NCI-H2081 (cell line): Measurements from ENCODE around the gene ADAMTS2.

Experiments used
- DNase-seq, 2 experiments: peaks; one replicate each; lab custom pipeline; 2025; lab: John Stamatoyannopoulos, UW

Gene ADAMTS2

DNA sequence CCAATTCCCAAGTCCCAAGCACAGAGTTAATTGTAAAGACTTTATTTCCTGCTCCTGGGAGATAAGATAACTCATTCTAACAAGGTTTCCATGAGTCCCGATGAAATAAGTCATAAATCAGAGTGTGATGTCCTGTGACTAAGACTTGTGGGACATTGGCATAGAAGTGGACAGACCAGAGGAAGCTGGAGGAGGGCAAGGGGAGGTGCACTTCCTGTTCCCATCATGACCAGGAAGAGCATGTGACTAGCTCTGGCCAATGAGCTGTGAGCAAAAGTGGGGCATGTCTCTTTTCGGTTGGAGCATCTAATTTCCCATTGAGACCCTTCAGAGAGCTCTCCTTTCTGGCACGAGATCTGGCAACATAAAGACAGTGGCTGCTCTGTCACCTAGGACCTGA, 184.7 kb downstream of the ADAMTS2 start:
- no peak for DNase-seq

DNA sequence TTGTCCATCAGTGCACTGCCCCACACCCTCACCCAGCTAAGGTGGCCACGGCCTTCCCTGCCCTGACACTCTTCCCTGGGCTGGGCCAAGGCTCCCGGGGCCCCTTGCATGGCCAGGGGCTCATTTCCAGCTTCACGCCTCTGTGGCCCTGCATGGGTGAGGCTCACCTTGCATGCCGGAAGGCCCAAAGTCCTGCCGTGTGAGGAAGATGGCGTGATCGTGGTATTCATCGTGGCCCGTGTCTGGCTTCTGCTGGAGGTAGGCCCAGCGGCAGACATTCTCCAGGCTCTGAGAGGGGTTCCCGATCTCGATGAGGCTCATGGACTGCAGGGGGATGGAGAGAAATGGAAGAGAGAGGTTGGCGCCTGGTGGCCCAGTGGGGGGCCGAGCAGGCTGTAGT, 186.7 kb downstream of the ADAMTS2 start:
- DNase-seq = no peak

DNA sequence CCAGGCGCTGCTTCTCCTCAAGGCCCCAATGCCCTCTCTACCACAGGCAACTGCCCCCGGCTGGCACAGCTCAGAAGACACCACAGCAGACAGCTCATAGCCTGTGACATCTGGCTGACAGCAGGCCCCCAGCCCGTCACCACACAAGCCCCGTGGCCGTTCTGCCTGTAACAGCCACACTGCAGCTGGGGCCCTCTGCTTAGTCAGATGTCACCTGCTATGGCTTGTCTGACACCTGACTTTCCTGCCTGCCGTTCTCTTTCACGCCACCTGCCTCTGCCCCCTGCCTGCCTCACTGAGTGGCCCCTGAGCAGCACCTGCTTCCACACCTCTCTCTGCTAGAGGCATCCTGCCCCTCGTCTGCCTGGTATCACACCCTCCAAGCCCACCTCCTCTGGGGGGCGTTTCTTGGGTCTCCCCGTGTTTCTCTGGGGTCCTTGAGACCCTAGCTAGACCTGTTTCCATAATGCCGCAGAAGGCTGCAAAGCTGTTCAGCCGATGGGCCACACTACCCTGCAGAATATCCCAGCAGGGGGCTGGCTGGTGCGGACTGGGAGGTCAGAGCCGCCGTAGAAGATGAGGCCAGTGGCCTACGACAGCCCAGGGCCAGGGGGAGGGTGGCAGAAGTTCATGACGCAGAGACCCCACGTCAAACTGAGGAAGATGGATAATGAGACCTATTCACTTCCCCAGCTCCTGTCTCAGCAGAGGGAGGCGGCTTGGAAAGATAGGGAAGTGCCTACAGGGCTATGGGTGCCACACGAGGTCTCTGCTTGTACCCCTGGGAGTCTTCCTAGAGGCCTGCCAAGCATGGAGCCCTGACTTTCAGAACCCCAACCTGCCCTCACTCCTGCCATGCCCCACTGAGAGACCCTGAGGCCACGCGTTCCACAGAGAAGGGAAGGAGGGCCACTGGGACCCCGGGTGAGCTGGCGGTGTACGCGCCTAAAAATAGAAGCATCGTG, 190.0 kb downstream of the ADAMTS2 start:
- DNase-seq = no peak

DNA sequence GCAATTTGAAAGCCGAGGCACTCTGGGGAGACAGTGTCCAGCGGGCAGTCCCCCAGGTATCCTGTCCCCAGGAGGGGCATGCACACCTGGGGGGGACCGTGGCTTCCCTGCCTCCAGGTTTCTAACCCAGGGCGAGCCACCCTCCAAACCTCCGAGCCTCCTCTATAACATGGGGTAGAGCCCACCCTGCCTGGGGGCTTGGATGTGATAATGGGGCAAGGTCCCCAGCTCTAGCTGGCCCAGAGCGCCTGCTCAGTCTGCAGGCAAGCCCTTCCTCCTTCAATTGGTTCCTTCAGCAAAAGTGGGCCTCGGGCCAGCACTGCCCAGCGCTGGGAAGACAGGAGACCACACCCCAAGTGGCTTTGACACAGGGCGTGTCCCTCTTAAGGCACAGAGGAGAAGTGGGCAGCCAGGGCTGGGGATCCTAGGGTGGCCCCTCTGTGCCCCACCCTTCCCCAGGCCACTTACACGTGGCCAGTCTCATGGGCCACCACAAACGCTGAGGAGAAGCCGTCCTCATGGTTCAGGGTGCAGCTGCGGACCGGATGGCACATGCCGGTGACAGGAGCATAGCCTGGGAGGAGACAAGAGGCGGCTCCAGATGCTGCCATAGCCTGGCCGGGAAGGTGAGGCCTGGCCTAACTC, 190.8 kb downstream of the ADAMTS2 start:
- DNase-seq = no peak

DNA sequence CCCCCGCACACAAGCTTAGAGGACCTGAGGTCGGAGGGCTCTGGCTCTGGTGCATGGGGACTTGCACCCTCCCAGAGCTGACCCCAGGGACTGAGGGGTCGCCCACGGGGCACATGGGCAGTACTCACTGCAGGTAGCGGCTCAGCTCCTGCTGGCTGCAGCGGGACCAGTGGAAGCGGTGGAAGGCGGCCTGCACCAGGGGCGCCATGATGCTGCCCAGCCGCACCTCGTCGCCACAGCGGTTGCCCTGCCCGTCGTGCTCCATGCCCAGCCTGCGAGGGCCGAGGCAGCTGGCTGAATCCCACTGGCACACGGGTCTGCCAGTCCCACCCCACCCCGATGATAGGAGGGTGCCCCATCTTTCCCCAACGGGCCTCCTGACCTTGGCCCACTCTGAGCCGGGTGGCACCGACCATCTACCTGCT, 191.3 kb downstream of the ADAMTS2 start:
- no peak for DNase-seq

DNA sequence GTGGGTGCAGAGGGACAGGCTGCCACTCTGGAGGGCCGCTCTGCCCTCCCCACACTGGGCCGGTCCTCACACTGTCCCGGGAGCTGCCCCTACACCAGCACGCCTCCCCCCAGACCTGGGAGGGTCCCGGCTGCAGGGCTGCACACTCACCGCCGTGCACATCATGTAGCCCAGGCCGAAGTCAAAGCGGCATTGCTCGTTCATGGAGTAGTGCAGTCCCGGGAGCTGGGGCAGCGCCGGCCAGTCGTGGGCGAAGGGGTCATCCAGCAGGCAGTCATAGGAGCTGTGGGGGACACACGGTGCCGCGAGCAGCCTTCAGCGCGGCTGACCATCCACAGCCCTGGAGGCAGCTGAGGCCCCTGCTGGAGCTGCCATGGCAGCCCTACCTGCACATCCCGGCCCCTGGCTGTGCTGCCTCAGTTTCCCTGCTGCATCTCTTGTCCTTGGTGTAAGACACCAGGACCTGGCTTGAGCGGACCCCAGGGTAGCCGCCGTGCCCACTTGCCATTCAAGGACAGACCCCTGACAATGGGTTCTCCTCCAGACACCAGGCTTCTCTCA, 191.8 kb downstream of the ADAMTS2 start:
- no peak for DNase-seq

GRCh38 chr5:179152941-179153340, 192.3 kb downstream of the ADAMTS2 start:
- DNase-seq = no peak

GRCh38 chr5:179152144-179152895, 192.9 kb downstream of the ADAMTS2 start:
- DNase-seq = no peak

- no peak for DNase-seq
Measured at GRCh38 chr5:179151286-179152118, 193.8 kb downstream of the ADAMTS2 start.

DNA sequence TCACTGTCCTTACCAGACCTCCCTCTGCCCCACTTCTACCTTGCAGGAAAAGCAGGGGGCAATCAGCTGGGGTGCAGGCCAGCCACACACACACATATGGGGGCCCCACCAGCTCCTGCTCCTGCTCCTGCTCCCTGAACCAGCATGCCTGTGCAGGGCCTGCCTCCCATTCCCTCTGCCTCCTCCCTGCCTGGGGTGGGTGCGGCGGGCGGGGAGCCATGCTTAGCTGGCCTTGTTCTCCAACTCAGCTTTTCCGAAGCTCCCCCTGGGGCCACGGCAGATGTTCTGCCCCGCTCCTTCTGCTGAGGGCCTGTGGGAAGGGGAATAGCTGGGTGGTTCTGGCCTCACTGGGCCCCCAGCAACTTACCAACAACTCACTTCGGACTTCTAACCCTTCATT, 195.2 kb downstream of the ADAMTS2 start:
- DNase-seq = no peak

- no peak for DNase-seq
Measured at GRCh38 chr5:179149278-179149677, 196.0 kb downstream of the ADAMTS2 start.

- no peak for DNase-seq
Measured at GRCh38 chr5:179148703-179149170, 196.5 kb downstream of the ADAMTS2 start.

- no peak for DNase-seq
Measured at GRCh38 chr5:179147991-179148702, 197.1 kb downstream of the ADAMTS2 start.

- no peak for DNase-seq
Measured at GRCh38 chr5:179146277-179146676, 199.0 kb downstream of the ADAMTS2 start.

DNA sequence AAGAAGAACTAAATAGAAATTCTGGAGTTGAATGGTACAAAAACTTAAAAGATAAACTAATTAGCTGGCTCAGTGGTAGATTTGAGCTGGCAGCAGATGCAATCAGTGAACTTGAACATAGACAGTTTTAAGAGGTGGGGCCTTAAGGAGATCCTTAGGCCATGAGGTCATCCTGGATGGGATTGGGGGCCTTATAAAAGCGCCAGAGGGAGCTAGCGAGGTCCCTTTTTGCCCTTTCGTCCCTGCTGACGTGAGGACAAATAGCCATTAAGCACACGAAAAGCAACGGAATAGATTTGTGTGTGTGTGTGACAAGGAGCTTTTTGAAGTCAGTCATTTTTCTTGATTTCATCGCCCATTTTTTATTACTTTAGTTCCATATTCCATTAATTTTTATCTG, 201.8 kb downstream of the ADAMTS2 start:
- DNase-seq = no peak

DNA sequence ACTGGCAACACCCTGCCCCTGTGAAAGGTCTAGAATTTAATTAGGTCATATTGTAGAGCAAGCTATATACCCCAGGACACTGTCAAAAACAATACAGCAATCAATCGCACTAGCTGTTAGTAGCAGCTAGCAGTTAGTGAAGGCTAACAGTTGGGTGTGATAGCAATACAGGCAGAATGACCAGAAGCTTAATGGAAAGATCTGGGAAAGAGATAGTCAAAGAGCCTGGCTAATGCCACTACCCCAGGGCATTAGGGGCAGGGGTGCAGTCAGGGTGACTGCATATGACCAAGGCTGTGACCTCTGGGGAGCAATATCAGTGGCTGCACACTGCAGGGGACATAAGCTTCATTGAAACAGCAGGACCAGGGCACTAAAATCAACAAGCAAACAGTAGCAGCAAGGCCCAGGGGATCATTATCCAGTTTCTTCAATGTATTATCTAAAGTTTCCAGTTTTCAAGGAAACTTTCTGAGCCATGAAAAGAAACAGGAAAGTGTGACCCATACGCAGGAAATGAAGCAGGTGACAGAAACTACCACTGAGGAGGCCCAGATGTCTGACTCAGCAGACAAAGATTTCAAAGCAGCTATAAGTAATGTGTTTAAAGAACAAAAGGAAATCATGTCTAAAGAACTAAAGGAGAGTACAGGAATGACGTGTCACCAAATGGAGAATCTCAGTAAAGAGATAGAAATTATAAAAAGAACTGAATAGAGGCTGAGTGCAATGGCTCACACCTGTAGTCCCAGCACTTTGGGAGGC, 202.6 kb downstream of the ADAMTS2 start:
- DNase-seq = no peak

- DNase-seq = no peak
Measured at GRCh38 chr5:179141867-179142266, 203.4 kb downstream of the ADAMTS2 start.

- no peak for DNase-seq
Measured at GRCh38 chr5:179140293-179140692, 205.0 kb downstream of the ADAMTS2 start.

DNA sequence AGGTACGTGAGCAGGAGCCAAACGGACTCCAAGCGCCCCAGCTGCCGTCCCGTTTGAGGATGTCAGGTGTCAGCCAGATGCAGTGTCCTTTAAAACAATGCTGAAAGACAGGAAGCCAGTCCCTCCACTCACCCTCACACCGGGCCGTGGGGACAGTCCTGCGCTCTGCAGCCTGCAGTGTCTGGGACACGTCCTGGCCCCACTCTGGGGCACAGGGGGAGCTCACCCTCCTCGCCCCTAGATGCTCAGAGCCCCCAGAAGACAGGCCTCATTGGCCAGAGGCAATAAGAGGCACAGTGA, 205.4 kb downstream of the ADAMTS2 start:
- no peak for DNase-seq
